Vagina (tissue), 2 donors: Measurements from ENCODE around the gene EXD2.

Experiments
- CTCF ChIP-seq, 3 experiments: fragments of 450-650 bp in 2 of 3; fragments of 200-600 bp in 1 of 3; sonication (generic) in 1 of 3; IDR thresholded peaks; one replicate each; pipeline ENCODE4 v1.5.1; 2017 to 2019; ENCODE audit warnings: antibody characterized with exemption in 3 of 3, mild to moderate bottlenecking in 2 of 3, moderate library complexity in 2 of 3
- POLR2A ChIP-seq, 2 donors: fragments of 450-650 bp; IDR thresholded peaks; one replicate each; pipeline ENCODE4 v1.6.1; 2017; ENCODE audit warnings: antibody characterized with exemption in 2 of 2, mild to moderate bottlenecking in 2 of 2, moderate library complexity in 2 of 2
- POLR2AphosphoS5 ChIP-seq, 2 donors: sonication (generic); formaldehyde crosslinking; IDR thresholded peaks; one replicate each; pipeline ENCODE4 v1.9.0; 2017; ENCODE audit warnings: antibody characterized with exemption in 2 of 2, mild to moderate bottlenecking in 2 of 2, low read depth in 1 of 2; ENCODE audit not compliant: insufficient read depth in 1 of 2

GRCh38 chr14:69181491-69181890 is 9.8 kb upstream of the EXD2 start:
- TF ChIP-seq CTCF (IDR thresholded peaks at IDR 0.05) (no peak), POLR2A (IDR thresholded peaks at IDR 0.05) (no peak), POLR2AphosphoS5 (IDR thresholded peaks at IDR 0.05; ENCODE audit: insufficient read depth in 1 of 2, low read depth in 1 of 2) (no peak)
